Muscle layer of duodenum (tissue), 2 donors: ENCODE results near the gene NCOR2.

Experiments
- H3K27ac ChIP-seq: one replicate; pipeline ENCODE4 v1.7.0; 2013; ENCODE audit warnings: mild to moderate bottlenecking, low read length
- H3K27me3 ChIP-seq: one replicate; pipeline ENCODE4 v1.7.0; 2013; ENCODE audit warnings: low read depth, mild to moderate bottlenecking, control low read depth, low read length
- H3K36me3 ChIP-seq, 2 donors: one replicate each; pipeline ENCODE4 v1.7.0; 2013; ENCODE audit warnings: low read length in 2 of 2, control low read depth in 1 of 2, mild to moderate bottlenecking in 1 of 2; ENCODE audit not compliant: insufficient read depth in 2 of 2, control insufficient read depth in 1 of 2
- H3K4me1 ChIP-seq, 2 donors: one replicate each; pipeline ENCODE4 v1.7.0; 2013; ENCODE audit warnings: low read length in 2 of 2, mild to moderate bottlenecking in 2 of 2, control low read depth in 1 of 2, moderate library complexity in 1 of 2; ENCODE audit not compliant: insufficient read depth in 2 of 2, control insufficient read depth in 1 of 2
- H3K4me3 ChIP-seq, 2 donors: one replicate each; pipeline ENCODE4 v1.7.0; 2013; ENCODE audit warnings: low read length in 2 of 2, low read depth in 1 of 2, mild to moderate bottlenecking in 1 of 2
- H3K9me3 ChIP-seq, 2 donors: one replicate each; pipeline ENCODE4 v1.7.0; 2013; ENCODE audit warnings: low read length in 2 of 2, control low read depth in 1 of 2, mild to moderate bottlenecking in 1 of 2; ENCODE audit not compliant: control insufficient read depth in 1 of 2
- donor health status: healthy.

Gene NCOR2

GRCh38 chr12:124534776-124535740 lies 32.4 kb downstream of the NCOR2 start:
- H3K4me1 ChIP-seq: peaks cover 8 to 60% of the 10 kb centered on the region in 2 donors
- H3K27ac ChIP-seq: no peak overlapping the region
- H3K4me3 ChIP-seq: no peak overlapping the region

DNA sequence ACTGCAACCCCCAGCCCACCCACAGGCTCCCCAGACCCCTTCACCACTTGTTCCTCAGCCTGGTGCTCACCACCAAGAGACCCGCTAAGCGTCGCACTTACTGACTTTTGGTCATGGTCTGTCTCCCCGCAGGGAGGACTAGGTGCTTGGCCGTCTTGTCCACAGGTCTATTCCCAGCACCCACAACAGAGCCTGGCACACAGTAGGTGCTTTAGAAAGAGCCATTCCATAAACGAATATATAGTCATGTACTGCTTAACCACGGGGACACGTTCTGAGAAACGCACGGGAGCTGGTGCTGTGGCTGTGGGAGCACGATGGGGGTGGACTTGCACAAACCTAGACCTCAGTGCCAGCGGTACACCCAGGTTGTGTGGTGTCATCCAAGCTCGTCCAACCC lies 34.0 kb downstream of the NCOR2 start:
- Histone ChIP-seq H3K27ac (no peak overlapping the region), H3K4me1 (peaks cover 7 to 44% of the 10 kb centered on the region in 2 donors)

More at GRCh38 chr12:124534776-124535740, 32.4 kb downstream of the NCOR2 start:
- Histone ChIP-seq H3K9me3 (no peaks in the 10 kb centered on the region), H3K36me3 (no peaks in the 10 kb centered on the region), H3K27me3 (no peaks in the 10 kb centered on the region)

DNA sequence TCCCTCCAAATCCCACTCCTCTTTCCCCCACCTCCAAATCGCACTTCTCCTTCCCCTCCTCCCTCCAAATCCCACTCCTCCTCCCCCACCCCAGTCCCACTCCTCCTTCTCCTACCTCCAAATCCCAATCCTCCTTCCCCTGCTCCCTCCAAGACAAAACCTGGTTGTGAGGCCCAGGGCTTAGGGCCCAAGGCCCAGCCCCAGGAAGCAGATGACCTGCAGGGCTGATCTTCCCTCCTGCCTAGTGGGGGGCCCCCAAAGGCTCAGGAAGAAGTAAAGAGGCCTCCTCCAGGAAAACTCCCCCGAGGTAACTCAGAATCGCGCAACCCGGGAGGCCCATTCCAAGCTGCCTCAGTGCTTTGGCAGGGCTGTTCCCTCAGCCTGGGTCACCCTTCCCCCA lies 34.4 kb downstream of the NCOR2 start:
- Histone ChIP-seq H3K27ac (no peak overlapping the region), H3K4me1 (peaks cover 3 to 39% of the 10 kb centered on the region in 2 donors), H3K9me3 (no peaks in the 10 kb centered on the region)

More for the DNA sequence above, 34.0 kb downstream of the NCOR2 start:
- Histone ChIP-seq H3K36me3 (no peaks in the 10 kb centered on the region), H3K27me3 (no peaks in the 10 kb centered on the region), H3K9me3 (no peaks in the 10 kb centered on the region), H3K4me3 (no peak overlapping the region)

GRCh38 chr12:124532331-124532750 lies 35.1 kb downstream of the NCOR2 start:
- no peaks in the 10 kb centered on the region for H3K27me3 ChIP-seq
- H3K9me3 ChIP-seq: no peaks in the 10 kb centered on the region
- no peaks in the 10 kb centered on the region for H3K36me3 ChIP-seq
- peaks cover 0 to 33% of the 10 kb centered on the region in 2 donors for H3K4me1 ChIP-seq
- H3K27ac ChIP-seq: no peak overlapping the region
- H3K4me3 ChIP-seq: no peak overlapping the region

More for the DNA sequence above, 34.4 kb downstream of the NCOR2 start:
- Histone ChIP-seq H3K36me3 (no peaks in the 10 kb centered on the region), H3K4me3 (no peak overlapping the region), H3K27me3 (no peaks in the 10 kb centered on the region)

DNA sequence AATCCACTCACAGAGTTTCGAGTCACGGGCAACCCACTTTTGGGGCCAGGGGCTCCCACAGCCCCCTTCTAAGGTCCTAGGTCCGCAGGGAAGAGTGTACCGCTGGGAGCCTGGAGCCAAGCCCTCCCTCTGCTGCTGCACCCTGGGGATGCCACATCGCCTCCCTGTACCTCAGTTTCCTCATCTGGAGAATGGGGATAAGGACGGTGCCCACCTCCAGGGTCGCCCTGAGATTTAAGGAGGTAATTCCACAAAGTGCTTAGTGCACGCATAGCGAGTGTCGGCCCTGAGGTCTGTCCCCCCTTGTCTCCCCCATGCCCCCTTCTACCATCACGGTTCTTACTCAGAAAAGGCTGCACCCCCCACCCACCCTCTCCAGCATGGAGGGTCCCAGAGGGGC lies 35.5 kb downstream of the NCOR2 start:
- Histone ChIP-seq H3K27me3 (no peaks in the 10 kb centered on the region), H3K4me3 (no peak overlapping the region), H3K27ac (no peak overlapping the region), H3K36me3 (no peaks in the 10 kb centered on the region), H3K4me1 (peaks cover 0 to 29% of the 10 kb centered on the region in 2 donors), H3K9me3 (no peaks in the 10 kb centered on the region)

DNA sequence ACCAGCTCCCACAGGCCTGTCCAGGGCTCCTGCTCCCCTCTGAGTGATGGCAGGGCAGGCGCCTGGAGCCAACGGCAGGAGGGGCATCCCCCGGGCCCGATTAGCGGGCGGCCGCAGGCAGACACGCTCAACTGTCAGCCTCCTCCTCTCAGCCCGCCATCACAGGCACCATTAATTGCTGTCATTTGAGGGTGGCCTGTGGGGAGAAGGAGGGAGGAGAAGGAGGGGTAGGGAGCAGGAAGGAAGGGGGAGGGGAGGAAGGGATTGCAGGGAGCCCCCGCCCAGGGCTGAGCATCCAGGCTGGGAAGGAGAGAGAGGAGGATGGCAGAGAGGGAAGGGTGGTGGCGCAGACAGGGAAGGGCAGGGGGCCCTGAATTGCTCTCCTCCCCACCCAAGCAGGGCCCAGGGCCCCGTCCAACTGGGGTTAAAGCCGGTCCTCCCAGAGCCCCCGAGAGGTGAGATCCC lies 36.1 kb downstream of the NCOR2 start:
- no peak overlapping the region for H3K4me3 ChIP-seq
- no peak overlapping the region for H3K27ac ChIP-seq
- no peaks in the 10 kb centered on the region for H3K27me3 ChIP-seq
- H3K9me3 ChIP-seq: no peaks in the 10 kb centered on the region
- H3K36me3 ChIP-seq: no peaks in the 10 kb centered on the region
- peaks cover 0 to 25% of the 10 kb centered on the region in 2 donors for H3K4me1 ChIP-seq

- H3K36me3 ChIP-seq: no peaks in the 10 kb centered on the region
- H3K4me1 ChIP-seq: peaks cover 0 to 25% of the 10 kb centered on the region in 2 donors
- no peaks in the 10 kb centered on the region for H3K27me3 ChIP-seq
- no peak overlapping the region for H3K4me3 ChIP-seq
- H3K27ac ChIP-seq: no peak overlapping the region
- no peaks in the 10 kb centered on the region for H3K9me3 ChIP-seq
Observed at GRCh38 chr12:124530637-124531263, 36.7 kb downstream of the NCOR2 start.

GRCh38 chr12:124529565-124530276 lies 37.7 kb downstream of the NCOR2 start:
- Histone ChIP-seq H3K9me3 (no peaks in the 10 kb centered on the region), H3K4me3 (no peak overlapping the region), H3K27me3 (no peaks in the 10 kb centered on the region), H3K27ac (no peak overlapping the region), H3K36me3 (no peaks in the 10 kb centered on the region), H3K4me1 (peaks cover 0 to 25% of the 10 kb centered on the region in 2 donors)

- no peaks in the 10 kb centered on the region for H3K36me3 ChIP-seq
- H3K27ac ChIP-seq: no peak overlapping the region
- no peaks in the 10 kb centered on the region for H3K27me3 ChIP-seq
- no peaks in the 10 kb centered on the region for H3K9me3 ChIP-seq
- no peak overlapping the region for H3K4me3 ChIP-seq
- peaks cover 3 to 24% of the 10 kb centered on the region in 2 donors for H3K4me1 ChIP-seq
Observed at GRCh38 chr12:124527861-124528561, 39.4 kb downstream of the NCOR2 start.

- Histone ChIP-seq H3K27me3 (no peaks in the 10 kb centered on the region), H3K4me1 (peaks cover 3 to 12% of the 10 kb centered on the region in 2 donors), H3K36me3 (no peaks in the 10 kb centered on the region), H3K9me3 (no peaks in the 10 kb centered on the region), H3K27ac (no peak overlapping the region), H3K4me3 (no peak overlapping the region)
Observed at GRCh38 chr12:124525927-124526692, 41.3 kb downstream of the NCOR2 start.
